ENCODE results near the gene ARL3. TPM values are rescaled to one million over a fixed set of nuclear protein-coding genes. Genes with fewer than 3 reads are reported as not detected.

Gene ARL3
- total RNA-seq, 1 experiment from 2014 or later: 13.3 TPM

- H3K27me3 Mint-ChIP-seq (ENCODE audit: low read depth): no peaks in the 10 kb centered on the region
- TF ChIP-seq PREB (CRISPR knock-in tag; IDR thresholded peaks at IDR 0.05; ENCODE audit: borderline replicate concordance): no peak
- TF ChIP-seq ZNF219 (CRISPR knock-in tag; IDR thresholded peaks at IDR 0.05; ENCODE audit: borderline replicate concordance): no peak
- no peak for TF ChIP-seq ZSCAN18 (CRISPR knock-in tag; IDR thresholded peaks at IDR 0.05)
- no peak for TF ChIP-seq E2F4 (CRISPR knock-in tag; IDR thresholded peaks at IDR 0.05; ENCODE audit: borderline replicate concordance, low read depth)
- no peak for TF ChIP-seq ARID4B (CRISPR knock-in tag; IDR thresholded peaks at IDR 0.05; ENCODE audit: borderline replicate concordance)
- no peak for TF ChIP-seq NR3C1 (CRISPR knock-in tag; conservative IDR thresholded peaks at IDR 0.05; ENCODE audit: low read depth)
- TF ChIP-seq IRF2 (CRISPR knock-in tag; IDR thresholded peaks at IDR 0.05; ENCODE audit: borderline replicate concordance, low read depth): no peak
- TF ChIP-seq JUN (CRISPR knock-in tag; IDR thresholded peaks at IDR 0.05): no peak
- TF ChIP-seq TEAD1 (CRISPR knock-in tag; IDR thresholded peaks at IDR 0.05): no peak
- no peak for TF ChIP-seq FOXP1 (CRISPR knock-in tag; IDR thresholded peaks at IDR 0.05; ENCODE audit: borderline replicate concordance)
- no peak overlapping the region for H3K4me3 Mint-ChIP-seq
- no peak for DNase-seq (ENCODE audit: low spot score)
- H3K36me3 Mint-ChIP-seq: peaks cover 31% of the 10 kb centered on the region
- 0 out of 2 replicates have a peak, but pooled peaks cover 4% of the 10 kb centered on the region for H3K4me1 Mint-ChIP-seq
- ChIA-PET CTCF (no interaction called here), POLR2A (interaction anchor here (0.6 kb wide), 1 partner anchor 178 kb away, joined by 5 read pairs; no protein-coding TSS in a partner anchor)
- no peak overlapping the region for H3K27ac Mint-ChIP-seq
- H3K9me3 Mint-ChIP-seq: no peaks in the 10 kb centered on the region
- no peak for ATAC-seq
Observed at GRCh38 chr10:102701272-102701671, 12.9 kb downstream of the ARL3 start.

- ChIA-PET POLR2A (no interaction called here), CTCF (no interaction called here)
- no peak for DNase-seq (ENCODE audit: low spot score)
- Mint-ChIP-seq H3K27ac (no peak overlapping the region), H3K36me3 (peaks cover 36% of the 10 kb centered on the region), H3K27me3 (ENCODE audit: low read depth) (no peaks in the 10 kb centered on the region), H3K4me3 (no peak overlapping the region), H3K9me3 (no peaks in the 10 kb centered on the region), H3K4me1 (0 out of 2 replicates have a peak, but pooled peaks cover 4% of the 10 kb centered on the region)
- no peak for ATAC-seq
- TF ChIP-seq IRF1 (CRISPR knock-in tag; IDR thresholded peaks at IDR 0.05) (no peak), ZNF263 (CRISPR knock-in tag; IDR thresholded peaks at IDR 0.05; ENCODE audit: low read depth) (no peak), NFATC4 (CRISPR knock-in tag; IDR thresholded peaks at IDR 0.05) (no peak), ZNF219 (CRISPR knock-in tag; IDR thresholded peaks at IDR 0.05; ENCODE audit: borderline replicate concordance) (no peak), ZNF416 (CRISPR knock-in tag; IDR thresholded peaks at IDR 0.05) (no peak), RORB (CRISPR knock-in tag; IDR thresholded peaks at IDR 0.05) (no peak), RELA (CRISPR knock-in tag; IDR thresholded peaks at IDR 0.05; ENCODE audit: borderline replicate concordance) (no peak), ZMAT4 (CRISPR knock-in tag; IDR thresholded peaks at IDR 0.05) (no peak)
Observed at GRCh38 chr10:102698894-102699293, 15.3 kb downstream of the ARL3 start.

Measured in WTC11 (cell line).